Body of pancreas (tissue), 4 donors: ENCODE data around the gene PIAS2.
"Not testable (repeated sequence)": the region's sequence is repeated elsewhere in the genome, so short reads cannot be mapped to it uniquely, and the experiment has no call there.

Source experiments
- CTCF ChIP-seq, 7 experiments: fragments of 450-650 bp in 4 of 7; fragments of 200-600 bp in 3 of 7; sonication (generic) in 3 of 7; IDR thresholded peaks; one replicate each; pipeline ENCODE4 v1.5.1; 2016 to 2019; ENCODE audit warnings: antibody characterized with exemption in 7 of 7
- POLR2A ChIP-seq, 3 donors: fragments of 450-650 bp; IDR thresholded peaks; one replicate each; pipeline ENCODE4 v1.6.1; 2016; ENCODE audit warnings: antibody characterized with exemption in 3 of 3, mild to moderate bottlenecking in 2 of 3

- TF ChIP-seq CTCF, POLR2A (IDR thresholded peaks at IDR 0.05): not testable (repeated sequence)
These were observed 46.6 kb upstream of the PIAS2 start for GRCh38 chr18:46963656-46964578.
